GM12875 (cell line): Measurements from ENCODE around the gene PRR5L.

ENCODE experiments used
- H3K4me3 ChIP-seq: one replicate; pipeline ENCODE4 v1.5.1; 2011; ENCODE audit warnings: low read depth, low read length, control low read depth
- TF ChIP-seq, protein P1 (sequence below): IDR thresholded peaks from 2 replicates; pipeline ENCODE4 v1.5.1; 2011; ENCODE audit warnings: low read depth, mild to moderate bottlenecking, control low read depth, inconsistent platforms, low read length, moderate library complexity, borderline replicate concordance; ENCODE audit not compliant: insufficient read depth

The PRR5L gene

DNA sequence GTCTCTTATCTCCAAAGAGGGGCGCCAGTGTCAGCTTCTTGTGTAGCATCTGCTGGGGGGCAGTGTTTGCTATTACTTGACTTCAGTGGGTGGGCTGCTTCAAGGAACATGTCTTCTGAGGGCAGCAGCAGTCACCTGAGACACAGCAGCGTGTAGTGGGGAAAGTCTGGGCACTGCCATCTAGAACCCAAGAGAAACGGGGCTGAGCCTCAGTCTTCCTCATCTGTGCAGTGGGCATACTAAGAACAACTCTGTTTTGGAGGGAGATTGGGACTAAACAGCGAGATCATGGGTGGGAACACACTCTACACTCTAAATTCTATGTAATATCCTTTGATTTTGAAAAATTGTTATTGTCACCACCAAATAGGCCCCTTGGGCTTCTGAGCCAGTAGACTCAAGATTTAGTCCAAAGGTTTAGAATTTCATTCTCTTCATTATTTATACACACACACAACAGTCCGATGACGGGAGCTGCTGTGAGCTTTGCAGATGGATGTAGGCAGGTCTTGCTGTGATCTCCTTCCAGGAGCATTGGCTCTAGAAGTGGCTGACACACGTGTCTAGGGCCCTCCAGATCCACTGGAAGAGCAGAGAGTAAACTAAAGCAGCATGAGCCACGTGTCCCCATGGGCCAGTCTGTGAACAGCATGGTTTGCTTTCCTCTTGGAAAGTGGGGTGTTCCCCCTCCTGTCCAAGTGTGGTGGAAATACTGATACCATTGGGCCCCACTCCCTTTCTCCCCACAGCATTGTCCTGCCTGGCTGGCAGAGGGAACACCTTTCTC is 162.2 kb downstream of the PRR5L start:
- TF ChIP-seq, protein P1, sequence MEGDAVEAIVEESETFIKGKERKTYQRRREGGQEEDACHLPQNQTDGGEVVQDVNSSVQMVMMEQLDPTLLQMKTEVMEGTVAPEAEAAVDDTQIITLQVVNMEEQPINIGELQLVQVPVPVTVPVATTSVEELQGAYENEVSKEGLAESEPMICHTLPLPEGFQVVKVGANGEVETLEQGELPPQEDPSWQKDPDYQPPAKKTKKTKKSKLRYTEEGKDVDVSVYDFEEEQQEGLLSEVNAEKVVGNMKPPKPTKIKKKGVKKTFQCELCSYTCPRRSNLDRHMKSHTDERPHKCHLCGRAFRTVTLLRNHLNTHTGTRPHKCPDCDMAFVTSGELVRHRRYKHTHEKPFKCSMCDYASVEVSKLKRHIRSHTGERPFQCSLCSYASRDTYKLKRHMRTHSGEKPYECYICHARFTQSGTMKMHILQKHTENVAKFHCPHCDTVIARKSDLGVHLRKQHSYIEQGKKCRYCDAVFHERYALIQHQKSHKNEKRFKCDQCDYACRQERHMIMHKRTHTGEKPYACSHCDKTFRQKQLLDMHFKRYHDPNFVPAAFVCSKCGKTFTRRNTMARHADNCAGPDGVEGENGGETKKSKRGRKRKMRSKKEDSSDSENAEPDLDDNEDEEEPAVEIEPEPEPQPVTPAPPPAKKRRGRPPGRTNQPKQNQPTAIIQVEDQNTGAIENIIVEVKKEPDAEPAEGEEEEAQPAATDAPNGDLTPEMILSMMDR, result no peak

DNA sequence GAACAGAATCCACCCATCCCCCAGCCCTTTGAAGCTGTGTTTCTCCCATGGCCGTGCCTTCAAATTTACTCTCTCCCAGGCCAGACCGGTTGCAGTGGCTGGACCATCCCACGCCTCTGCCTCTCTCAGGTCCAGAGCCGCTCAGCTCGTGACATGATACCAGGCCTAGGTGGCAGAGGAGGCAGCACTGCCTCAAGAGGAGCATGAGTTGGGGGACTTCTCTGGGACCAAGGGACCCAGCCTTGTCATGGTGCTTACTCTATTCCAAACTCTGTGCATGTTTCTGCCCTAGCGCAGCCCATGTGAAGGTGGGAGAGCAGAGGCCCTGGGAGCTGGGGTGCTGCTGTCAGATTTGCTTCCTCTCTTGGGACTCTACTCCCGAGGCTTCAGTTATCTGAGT is 163.0 kb downstream of the PRR5L start:
- no peak overlapping the region for H3K4me3 ChIP-seq
- TF ChIP-seq, protein P1, result no peak

More for the DNA sequence above, 162.2 kb downstream of the PRR5L start:
- H3K4me3 ChIP-seq, result no peak overlapping the region

- H3K4me3 ChIP-seq, result no peak overlapping the region
- TF ChIP-seq, protein P1, result no peak
These were observed 164.1 kb downstream of the PRR5L start for GRCh38 chr11:36460220-36460619.

- H3K4me3 ChIP-seq, result no peak overlapping the region
- TF ChIP-seq, protein P1, result no peak
These were observed 166.2 kb downstream of the PRR5L start for GRCh38 chr11:36462321-36462720.

DNA sequence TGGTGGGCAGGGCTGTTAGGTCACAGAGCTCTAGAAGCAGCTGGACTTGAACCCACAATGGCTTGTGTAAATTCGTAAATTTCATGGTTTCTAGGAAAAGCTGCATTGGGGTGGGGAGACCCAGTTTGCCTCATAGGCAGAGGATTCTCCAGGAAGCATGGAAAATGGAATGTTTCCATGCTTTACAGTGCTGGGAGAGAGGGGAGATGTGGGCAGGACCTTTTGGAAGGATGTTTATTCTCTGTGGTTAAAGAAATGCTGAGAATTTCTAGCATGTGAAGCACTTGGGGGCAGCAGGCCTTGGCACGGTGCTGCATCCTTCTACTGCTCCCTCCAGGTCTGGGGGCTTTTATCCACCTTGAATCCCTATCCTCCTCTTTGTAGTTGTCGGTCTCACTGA is 167.7 kb downstream of the PRR5L start:
- TF ChIP-seq, protein P1, result no peak
- H3K4me3 ChIP-seq, result no peak overlapping the region

DNA sequence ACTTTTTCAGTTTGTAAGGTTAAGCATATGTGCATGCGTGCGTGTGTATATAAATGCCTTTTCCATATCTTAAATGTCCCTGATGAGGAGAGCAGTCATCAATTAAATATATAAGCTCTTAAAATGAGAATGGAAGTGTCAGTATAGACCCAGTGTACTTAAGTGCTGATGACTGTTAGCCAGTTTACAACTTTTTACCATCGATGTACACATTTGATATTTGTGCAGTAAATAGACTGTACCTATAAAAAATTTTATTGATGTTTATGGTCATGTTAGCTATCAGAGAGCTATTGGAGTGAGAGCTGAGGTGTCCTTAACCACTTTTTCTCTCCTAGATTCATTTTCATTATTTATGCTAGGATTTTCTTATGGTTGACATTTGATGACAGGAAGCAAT is 168.6 kb downstream of the PRR5L start:
- TF ChIP-seq, protein P1, result no peak
- no peak overlapping the region for H3K4me3 ChIP-seq

GRCh38 chr11:36465449-36466163 is 169.5 kb downstream of the PRR5L start:
- TF ChIP-seq, protein P1, result no peak
- no peak overlapping the region for H3K4me3 ChIP-seq
